G401 (cell line): ENCODE measurements around the gene MAST1. TPM values are rescaled to one million over a fixed set of nuclear protein-coding genes. Genes with fewer than 3 reads are reported as not detected.

Experiments used
- DNase-seq: peaks from one replicate; pipeline ENCODE4 v3.0.0-alpha.2; 2015; ENCODE audit warnings: low spot score
- in situ Hi-C: cut with HindIII; loops from 2 replicates; pipeline ENCODE4 v1.10.0; 2016; ENCODE audit warnings: low sequenced_read_pairs, mixed read lengths
- total RNA-seq: library from RNA; depleted of rRNA; stranded (reverse); fragments of >200 nt; shearing (Covaris generic); gene quantifications from 2 replicates; pipeline ENCODE4 v1.2.3, GENCODE V29; 2014

Gene MAST1
- total RNA-seq, 1 experiment from 2014 or later = 22.6 TPM

DNA sequence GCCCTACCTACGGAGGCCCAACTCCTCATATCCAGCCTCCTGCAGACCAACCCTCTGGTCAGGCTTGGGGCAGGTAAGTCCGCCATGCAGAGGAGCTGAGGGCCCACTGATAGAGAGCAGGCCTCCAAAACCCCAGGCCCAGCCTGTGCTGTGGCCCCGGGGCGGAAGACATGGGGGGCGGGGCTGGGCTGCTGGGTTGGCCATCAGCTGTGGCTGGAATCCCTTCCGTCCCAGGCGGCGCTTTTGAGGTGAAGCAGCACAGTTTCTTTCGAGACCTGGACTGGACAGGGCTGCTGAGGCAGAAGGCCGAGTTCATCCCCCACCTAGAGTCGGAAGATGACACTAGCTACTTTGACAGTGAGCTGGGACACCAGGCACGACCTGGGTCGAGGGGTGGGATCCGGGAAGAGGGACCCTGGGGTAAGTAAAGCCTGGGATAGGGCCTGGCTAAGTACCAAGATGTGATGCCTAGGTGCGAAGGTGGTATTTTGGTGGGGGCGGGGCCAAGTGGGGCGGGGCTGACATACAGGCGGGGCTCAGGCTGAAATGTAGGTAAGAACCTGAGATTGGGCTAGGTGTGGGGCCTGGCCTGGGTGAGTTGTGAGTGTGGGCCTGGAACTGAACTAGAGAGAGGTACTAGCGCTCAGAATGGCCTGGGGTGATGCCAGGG is 27.6 kb downstream of the MAST1 start:
- in situ Hi-C loops = no loop called here
- no peak for DNase-seq

DNA sequence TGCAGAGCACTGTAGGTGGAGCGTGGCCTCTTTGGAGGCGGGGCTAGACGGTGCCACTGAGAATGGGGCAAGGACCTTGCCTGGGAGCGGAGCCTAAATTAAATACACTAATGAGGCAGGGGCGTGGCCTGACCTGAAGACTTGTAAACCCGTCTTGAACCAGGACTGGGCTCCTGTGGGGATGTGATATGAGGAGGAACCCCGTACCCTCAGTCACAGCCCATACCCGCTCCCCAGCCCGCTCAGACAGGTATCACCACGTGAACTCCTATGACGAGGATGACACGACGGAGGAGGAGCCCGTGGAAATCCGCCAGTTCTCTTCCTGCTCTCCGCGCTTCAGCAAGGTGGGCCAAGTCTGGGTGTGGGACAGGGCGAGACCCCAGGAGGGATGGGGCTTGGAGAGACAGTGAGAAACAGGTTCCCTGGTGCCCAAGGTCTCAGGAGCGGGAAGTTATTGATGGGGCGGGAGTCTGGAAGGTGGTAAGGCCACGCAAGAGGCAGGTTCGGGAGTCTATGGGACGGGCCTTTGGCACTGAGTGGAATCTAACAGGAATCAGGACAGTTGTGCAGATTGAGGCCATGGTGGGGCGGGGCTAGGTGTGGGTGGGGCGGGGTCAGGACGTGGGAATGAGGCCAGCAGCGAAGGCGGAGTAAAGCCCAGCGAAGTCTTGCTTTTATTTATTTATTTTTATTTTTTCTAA is 28.3 kb downstream of the MAST1 start:
- DNase-seq = no peak
- in situ Hi-C loops = no loop called here

DNA sequence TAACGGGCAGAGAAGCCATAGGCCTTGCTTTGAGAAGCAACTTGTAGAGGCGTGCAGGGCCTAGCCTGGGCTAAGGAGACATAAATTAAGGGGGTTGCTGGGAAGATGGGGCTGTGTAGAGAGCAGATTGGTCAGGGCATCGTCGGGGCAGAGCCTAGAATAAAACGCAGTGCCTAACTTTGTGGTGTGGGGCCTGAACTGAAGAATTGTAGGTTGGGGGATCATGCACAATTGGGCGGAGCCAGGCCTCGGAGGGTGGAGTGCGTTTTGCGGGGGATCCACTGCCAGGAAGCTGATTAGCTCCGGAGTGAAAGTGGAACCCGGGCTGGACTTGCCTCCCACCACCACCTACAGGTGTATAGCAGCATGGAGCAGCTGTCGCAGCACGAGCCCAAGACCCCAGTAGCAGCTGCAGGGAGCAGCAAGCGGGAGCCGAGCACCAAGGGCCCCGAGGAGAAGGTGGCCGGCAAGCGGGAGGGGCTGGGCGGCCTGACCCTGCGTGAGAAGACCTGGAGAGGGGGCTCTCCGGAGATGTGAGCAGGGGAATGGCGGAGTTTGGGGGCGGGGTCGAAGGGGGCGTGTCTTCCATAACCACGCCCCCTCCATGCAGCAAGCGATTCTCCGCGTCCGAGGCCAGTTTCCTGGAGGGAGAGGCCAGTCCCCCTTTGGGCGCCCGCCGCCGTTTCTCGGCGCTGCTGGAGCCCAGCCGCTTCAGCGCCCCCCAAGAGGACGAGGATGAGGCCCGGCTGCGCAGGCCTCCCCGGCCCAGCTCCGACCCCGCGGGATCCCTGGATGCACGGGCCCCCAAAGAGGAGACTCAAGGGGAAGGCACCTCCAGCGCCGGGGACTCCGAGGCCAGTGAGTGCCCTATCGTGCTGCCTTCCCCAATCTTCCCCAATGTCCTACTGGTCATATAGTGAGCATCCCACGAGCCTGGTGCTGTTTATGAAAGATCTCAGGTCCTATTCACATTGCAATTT is 29.1 kb downstream of the MAST1 start:
- in situ Hi-C loops = no loop called here
- DNase-seq = no peak

DNA sequence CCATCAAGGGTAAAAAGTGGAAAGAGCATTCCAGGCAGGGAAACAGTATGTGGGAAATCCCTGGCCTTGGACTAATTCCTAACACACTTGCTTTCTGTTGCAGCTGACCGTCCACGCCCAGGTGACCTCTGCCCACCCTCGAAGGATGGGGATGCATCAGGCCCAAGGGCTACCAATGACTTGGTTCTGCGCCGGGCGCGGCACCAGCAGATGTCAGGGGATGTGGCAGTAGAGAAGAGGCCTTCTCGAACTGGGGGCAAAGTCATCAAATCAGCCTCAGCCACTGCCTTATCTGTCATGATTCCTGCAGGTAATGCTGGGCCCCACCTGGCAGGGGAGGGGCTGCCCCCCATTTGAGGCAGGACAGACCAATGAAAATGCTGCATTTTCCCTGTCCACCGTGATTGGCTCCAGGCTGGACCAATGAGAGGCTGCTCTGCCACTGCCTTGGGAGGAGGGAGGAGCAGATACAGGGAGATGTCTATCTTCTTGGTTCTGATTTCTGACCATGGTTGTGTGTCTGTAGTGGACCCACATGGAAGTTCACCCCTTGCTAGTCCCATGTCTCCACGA is 30.3 kb downstream of the MAST1 start:
- in situ Hi-C loops = no loop called here
- no peak for DNase-seq

DNA sequence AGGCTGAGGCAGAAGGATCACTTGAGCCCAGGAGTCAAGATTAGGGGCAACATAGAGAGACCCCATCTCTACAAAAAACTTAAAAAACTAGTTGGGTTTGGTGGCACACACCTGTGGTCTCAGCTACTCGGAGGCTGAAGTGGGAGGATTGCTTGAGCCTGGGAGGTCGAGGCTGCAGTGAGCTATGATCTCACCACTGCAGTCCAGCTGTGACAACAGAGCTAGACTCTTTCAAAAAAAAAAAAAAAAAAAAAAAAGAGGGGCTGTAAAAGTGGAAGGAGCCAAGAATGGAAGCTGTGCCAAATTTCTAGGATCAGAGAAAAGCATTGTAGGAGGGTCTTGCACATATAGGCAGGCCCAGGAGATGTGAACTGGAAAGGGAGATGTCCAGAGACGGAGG is 33.4 kb downstream of the MAST1 start:
- in situ Hi-C loops = no loop called here
- no peak for DNase-seq

DNA sequence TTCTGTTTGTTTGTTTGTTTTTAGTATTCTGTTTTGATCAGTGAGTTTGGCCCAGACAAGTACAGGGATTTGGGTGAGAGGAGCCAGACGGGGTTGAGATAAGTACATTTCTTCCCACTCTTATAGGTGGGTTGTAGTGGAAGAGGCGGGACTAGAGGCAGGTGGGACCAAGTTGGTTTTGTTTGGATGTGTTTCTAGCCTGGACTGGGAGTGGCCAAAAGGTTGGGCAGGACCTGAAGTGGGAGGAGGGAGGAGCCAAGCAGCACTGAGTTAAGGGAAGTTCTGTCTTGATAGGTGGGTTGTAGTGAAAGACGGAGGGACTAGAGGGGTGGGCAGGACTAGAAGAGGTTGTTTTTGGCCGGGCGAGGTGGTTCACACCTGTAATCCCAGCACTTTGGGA is 33.9 kb downstream of the MAST1 start:
- DNase-seq = no peak
- in situ Hi-C loops = no loop called here

DNA sequence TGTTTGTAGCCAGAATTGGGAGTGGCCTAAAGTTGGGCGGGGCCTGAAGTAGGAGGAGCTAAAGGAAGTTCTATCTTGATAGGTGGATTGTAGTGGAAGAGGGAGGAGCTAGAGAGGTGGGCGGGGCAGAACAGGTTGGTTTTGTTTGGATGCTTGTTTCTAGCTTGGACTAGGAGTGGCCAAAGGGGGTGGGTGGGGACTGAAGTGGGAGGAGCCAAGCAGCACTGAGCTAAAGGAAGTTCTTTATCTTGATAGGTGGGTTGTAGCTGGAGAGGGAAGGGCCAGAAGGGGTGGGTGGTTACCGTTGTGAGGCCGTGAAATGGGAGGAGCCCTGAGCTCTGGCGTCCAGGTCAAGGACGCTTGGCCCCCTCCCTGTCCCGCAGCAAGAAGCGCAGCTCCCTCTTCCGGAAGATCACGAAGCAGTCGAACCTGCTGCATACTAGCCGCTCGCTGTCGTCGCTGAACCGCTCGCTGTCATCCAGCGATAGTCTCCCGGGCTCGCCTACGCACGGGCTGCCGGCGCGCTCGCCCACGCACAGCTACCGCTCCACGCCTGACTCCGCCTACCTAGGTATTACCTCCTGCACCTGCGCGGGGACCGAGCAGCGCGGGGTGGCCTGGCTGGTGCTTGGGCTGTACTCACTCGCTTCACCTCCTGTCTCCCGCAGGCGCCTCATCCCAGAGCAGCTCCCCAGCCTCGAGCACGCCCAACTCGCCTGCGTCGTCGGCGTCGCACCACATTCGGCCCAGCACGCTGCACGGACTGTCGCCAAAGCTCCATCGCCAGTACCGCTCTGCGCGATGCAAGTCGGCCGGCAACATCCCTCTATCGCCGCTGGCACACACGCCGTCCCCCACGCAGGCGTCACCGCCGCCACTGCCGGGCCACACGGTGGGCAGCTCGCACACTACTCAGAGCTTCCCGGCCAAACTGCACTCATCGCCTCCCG is 34.9 kb downstream of the MAST1 start:
- in situ Hi-C loops = no loop called here
- DNase-seq = no peak

DNA sequence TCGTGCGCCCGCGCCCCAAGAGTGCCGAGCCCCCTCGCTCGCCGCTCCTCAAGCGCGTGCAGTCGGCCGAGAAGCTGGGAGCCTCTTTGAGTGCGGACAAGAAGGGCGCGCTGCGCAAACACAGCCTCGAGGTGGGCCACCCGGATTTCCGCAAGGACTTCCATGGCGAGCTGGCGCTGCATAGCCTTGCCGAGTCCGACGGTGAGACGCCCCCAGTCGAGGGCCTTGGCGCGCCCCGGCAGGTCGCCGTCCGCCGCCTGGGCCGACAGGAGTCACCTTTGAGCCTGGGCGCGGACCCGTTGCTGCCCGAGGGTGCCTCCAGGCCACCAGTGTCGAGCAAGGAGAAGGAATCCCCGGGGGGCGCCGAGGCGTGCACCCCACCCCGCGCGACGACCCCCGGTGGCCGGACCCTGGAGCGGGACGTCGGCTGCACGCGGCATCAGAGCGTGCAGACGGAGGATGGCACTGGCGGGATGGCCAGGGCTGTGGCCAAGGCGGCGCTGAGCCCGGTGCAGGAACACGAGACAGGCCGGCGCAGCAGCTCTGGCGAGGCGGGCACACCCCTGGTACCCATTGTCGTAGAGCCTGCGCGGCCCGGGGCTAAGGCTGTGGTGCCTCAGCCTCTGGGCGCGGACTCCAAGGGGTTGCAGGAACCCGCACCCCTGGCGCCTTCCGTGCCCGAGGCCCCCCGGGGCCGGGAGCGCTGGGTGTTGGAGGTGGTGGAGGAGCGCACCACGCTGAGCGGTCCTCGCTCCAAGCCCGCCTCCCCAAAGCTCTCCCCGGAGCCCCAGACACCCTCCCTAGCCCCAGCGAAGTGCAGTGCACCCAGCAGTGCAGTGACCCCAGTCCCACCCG is 35.8 kb downstream of the MAST1 start:
- DNase-seq = no peak
- in situ Hi-C loops = no loop called here

DNA sequence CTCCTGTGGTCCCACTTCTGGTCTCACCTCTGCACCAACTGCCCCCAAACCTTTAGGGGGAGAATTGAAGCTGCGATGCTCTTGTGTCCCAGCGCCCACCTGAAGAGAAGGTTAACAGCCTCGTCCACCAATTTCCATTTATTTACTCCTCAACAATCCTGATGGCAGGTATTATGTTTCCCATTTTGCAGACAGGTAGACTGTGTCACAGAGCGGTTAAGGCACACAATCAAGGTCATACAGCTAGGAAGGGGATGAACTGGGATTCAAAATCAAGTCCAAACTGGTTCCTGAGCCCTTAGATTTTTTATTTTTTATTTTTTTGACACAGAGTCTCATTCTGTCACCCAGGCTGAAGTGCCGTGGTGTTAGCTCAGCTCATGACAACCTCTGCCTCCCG is 36.8 kb downstream of the MAST1 start:
- no peak for DNase-seq
- in situ Hi-C loops = no loop called here

DNA sequence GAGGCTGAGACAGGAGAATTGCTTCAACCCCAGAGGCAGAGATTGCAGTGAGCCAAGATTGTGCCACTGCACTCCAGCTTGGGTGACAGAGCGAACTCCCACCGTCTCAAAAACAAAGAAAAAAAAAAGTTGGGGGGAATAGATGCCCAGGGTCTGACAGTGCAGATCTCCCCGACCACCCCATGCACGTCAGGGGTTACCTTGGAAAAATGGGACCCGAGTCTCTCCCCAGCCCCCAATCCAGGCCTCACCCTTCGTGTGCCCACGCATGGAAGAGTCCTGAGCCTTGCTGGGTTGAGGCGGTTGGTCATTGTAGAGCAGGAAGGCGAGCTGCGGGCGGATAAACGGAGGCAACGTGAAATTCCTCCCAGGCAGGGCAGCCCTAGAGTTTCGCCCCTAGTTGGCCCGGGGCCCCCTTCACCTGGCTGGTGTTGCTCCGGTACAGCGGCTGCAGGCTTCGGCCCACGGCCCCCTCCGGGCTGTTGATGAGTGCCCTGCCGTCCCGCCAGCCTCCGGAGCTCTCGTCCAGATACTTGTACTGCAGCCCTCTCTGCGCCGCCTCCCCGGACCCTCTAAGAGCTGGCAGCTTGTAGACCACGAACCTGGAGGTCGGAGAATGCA is 42.3 kb downstream of the MAST1 start:
- in situ Hi-C loops = no loop called here
- DNase-seq = peak; percentile 67

DNA sequence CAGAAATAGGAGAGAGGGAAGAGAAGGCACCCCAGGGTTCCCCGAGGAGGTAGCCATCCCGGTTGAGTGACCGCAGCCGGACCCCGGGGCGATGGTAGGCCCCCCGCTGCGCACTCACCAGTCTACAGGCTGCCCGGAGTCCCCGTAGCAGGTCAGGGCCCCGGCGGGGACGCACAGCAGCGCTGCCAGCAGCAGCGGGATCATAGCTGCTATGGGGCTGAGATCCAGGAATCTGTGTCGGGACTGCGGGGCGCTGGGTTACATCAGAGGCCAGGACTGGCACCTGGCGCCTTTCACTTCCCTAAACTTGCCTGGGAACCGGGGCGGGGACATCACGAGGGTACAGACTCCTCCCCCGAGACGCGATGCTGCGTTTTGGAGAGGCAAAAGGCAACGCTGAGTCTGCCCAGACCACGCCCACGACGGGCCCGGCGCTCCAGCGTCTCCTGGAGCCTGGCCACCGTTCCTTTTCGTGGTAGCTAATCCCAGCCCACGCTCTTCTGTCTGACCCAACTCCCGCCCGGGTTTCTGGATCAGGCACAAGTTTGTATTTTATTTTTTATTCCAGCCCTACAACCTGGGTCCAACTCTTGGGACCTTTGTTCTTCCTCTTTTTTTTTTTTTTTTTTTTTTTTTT is 43.0 kb downstream of the MAST1 start, which contains the start of gene DNASE2:
Gene DNASE2, minus strand, starts transcription at position 278 of the 637 bp plus-strand sequence. Its CDS starts 74 bp downstream, at position 204.
- in situ Hi-C loops = no loop called here
- peak; percentile 93 for DNase-seq

DNA sequence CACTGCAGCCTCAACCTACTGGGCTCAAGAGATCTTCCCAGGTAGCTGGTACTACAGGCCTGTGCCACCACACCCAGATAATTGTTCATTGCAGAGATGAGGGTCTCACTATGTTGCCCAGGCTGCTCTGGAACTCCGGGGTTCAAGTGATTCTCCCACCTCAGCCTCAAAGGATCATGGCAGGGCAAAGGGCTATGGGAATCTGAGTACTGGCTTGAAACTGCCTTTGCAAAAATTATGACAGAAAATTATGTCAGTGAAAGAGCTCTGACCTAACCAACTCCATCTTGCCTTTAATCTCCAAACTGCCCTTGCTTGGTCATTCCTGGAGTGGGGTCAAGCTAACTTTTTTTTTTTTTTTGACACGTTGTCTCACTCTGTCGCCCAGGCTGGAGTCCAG is 44.3 kb downstream of the MAST1 start:
- in situ Hi-C loops = no loop called here
- no peak for DNase-seq

DNA sequence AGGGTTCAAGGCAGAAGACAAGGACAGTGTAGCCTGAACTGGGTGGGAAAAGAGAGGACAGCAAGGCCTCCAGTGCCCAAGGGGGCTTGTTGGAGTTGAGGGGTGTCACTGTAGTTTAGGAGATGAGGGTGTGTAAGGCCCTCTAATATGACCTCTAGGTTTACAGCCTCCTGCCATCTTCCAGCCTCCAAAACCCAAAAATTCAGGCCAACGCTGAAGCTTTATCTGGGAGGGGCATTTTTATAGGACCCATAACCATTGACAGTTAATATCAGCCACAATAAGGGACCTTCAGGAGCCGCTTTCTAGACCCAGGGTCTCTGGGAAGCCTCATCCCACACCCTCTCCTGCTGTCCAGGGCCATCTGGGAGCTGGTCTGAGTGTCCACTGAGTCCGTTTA is 45.9 kb downstream of the MAST1 start:
- no peak for DNase-seq
- in situ Hi-C loops = no loop called here

DNA sequence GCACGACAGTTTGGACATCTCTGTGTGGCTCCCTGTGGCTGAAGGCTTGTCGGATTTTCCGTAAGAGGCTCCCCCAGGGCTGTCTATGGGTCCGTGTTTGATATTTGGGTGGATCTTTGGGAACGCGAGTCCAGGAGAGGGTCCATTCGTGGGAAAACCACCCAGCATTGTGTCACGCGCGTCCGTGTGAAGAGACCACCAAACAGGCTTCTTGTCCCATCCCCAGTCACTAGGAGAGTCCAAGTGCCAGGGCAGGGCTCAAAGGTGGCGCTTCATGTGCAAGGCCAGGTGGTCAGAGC is 46.3 kb downstream of the MAST1 start:
- in situ Hi-C loops = no loop called here
- DNase-seq = no peak

DNA sequence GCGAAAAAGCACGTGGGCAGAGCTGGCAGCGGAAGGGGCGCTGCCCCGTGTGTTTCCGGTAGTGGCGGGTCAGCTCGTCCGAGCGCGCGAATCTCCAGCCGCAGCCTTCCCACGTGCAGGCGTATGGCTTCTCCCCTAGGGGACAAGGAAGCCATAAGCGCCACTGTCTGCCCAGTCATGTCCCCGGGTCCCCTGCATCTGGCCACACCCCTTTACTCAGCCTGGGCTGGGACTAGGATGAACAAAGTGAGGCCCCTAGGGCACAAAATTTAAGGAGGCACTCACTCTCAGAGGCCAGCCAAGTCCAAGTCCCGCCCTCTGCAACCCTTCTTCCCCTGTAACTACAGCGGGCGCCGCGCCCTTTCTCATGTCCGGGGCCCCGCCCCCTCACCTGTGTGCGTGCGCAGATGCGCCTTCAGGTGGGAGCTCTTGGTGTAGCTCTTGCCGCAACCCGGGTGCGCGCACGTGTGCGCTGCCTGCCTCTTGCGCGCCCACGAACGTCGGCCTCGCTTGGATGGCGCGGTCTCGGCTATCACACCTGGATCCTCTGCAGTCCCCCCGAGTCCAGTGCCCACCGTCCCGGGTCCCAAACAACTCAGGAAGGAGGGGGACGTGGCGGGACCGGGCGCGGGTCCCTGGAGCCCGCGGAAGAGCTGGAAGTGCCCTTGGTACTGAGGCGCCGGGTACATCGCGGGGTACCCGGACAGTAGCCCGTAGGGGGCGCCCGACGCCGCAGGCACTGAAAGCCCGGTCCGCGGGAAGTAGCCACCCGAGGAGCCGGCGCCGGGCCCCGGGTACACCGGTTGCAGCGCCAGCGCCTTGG is 46.8 kb downstream of the MAST1 start:
- DNase-seq = no peak
- in situ Hi-C loops = no loop called here
